GM12891 (cell line): ENCODE data around the gene SURF4.

Source experiments
- PAX5 ChIP-seq: IDR thresholded peaks from 2 replicates; pipeline ENCODE4 v1.6.1; 2011; ENCODE audit warnings: low read length, moderate library complexity, mild to moderate bottlenecking; ENCODE audit not compliant: insufficient read depth, severe bottlenecking
- POLR2A ChIP-seq: IDR thresholded peaks from 2 replicates; pipeline ENCODE4 v1.6.1; 2011; ENCODE audit warnings: low read depth, low read length, control low read depth
- POLR2AphosphoS5 ChIP-seq: IDR thresholded peaks from 2 replicates; pipeline ENCODE4 v1.6.1; 2011; ENCODE audit warnings: low read depth, low read length, control low read depth
- POU2F2 ChIP-seq: IDR thresholded peaks from 2 replicates; pipeline ENCODE4 v1.6.1; 2011; ENCODE audit warnings: low read depth, mild to moderate bottlenecking, control low read depth, low read length, moderate library complexity
- TAF1 ChIP-seq: IDR thresholded peaks from 2 replicates; pipeline ENCODE4 v1.6.1; 2011; ENCODE audit warnings: low read depth, low read length, control low read depth

GRCh38 chr9:133345596-133345995 is 30.3 kb downstream of the SURF4 start:
- TF ChIP-seq POLR2AphosphoS5 (no peak), POLR2A (no peak), TAF1 (no peak), PAX5 (no peak), POU2F2 (no peak)
